H9 (cell line): ENCODE measurements around the gene TGFB3. TPM values are rescaled to one million over a fixed set of nuclear protein-coding genes. Genes with fewer than 3 reads are reported as not detected.

Experiments
- DNase-seq: peaks from one replicate; pipeline ENCODE4 v3.0.0-alpha.2; 2017
- H2AFZ ChIP-seq: one replicate; pipeline ENCODE4 v1.6.1; 2013; ENCODE audit warnings: mild to moderate bottlenecking, low read length, control low read depth, moderate library complexity
- H2AK5ac ChIP-seq: 2 replicates; pipeline ENCODE4 v1.6.1; 2013; ENCODE audit warnings: low read length, control low read depth, mixed read lengths; ENCODE audit not compliant: insufficient read length
- H2BK120ac ChIP-seq: one replicate; pipeline ENCODE4 v1.6.1; 2013; ENCODE audit warnings: low read depth, mild to moderate bottlenecking, low read length, control low read depth, inconsistent platforms; ENCODE audit not compliant: poor library complexity, severe bottlenecking
- H2BK12ac ChIP-seq: 2 replicates; pipeline ENCODE4 v1.6.1; 2013; ENCODE audit warnings: low read length, control low read depth, mixed read lengths, low read depth; ENCODE audit not compliant: insufficient read length
- H2BK15ac ChIP-seq: 2 replicates; pipeline ENCODE4 v1.6.1; 2013; ENCODE audit warnings: low read depth, low read length, control low read depth
- H2BK20ac ChIP-seq: one replicate; pipeline ENCODE4 v1.6.1; 2013; ENCODE audit warnings: low read depth, mild to moderate bottlenecking, low read length, control low read depth, inconsistent platforms; ENCODE audit not compliant: poor library complexity, severe bottlenecking
- H2BK5ac ChIP-seq: 2 replicates; pipeline ENCODE4 v1.6.1; 2013; ENCODE audit warnings: low read length, control low read depth, mixed read lengths; ENCODE audit not compliant: insufficient read length
- H3K14ac ChIP-seq: 2 replicates; pipeline ENCODE4 v1.6.1; 2013; ENCODE audit warnings: low read length, control low read depth; ENCODE audit not compliant: insufficient read depth
- H3K18ac ChIP-seq: 2 replicates; pipeline ENCODE4 v1.6.1; 2013; ENCODE audit warnings: low read depth, mild to moderate bottlenecking, mixed read lengths, low read length, control low read depth; ENCODE audit not compliant: insufficient read length
- H3K23ac ChIP-seq: 2 replicates; pipeline ENCODE4 v1.6.1; 2013; ENCODE audit warnings: low read length, control low read depth, mixed read lengths, low read depth; ENCODE audit not compliant: insufficient read length
- H3K23me2 ChIP-seq: 2 replicates; pipeline ENCODE4 v1.6.1; 2013; ENCODE audit warnings: low read depth, mild to moderate bottlenecking, mixed read lengths, low read length, control low read depth; ENCODE audit not compliant: insufficient read length, poor library complexity, severe bottlenecking
- H3K27ac ChIP-seq: 2 replicates; pipeline ENCODE4 v1.5.1; 2013; ENCODE audit warnings: low read length, control low read depth, mixed read lengths, low read depth; ENCODE audit not compliant: insufficient read length
- H3K27me3 ChIP-seq: 2 replicates; pipeline ENCODE4 v1.6.1; 2013; ENCODE audit warnings: low read length, control low read depth, inconsistent platforms; ENCODE audit not compliant: insufficient read depth
- H3K4ac ChIP-seq: 2 replicates; pipeline ENCODE4 v1.6.1; 2013; ENCODE audit warnings: low read depth, mild to moderate bottlenecking, control low read depth, inconsistent platforms, low read length, moderate library complexity
- H3K4me1 ChIP-seq: 2 replicates; pipeline ENCODE4 v1.6.1; 2013; ENCODE audit warnings: low read length, control low read depth, inconsistent platforms; ENCODE audit not compliant: insufficient read depth
- H3K4me2 ChIP-seq: 2 replicates; pipeline ENCODE4 v1.6.1; 2013; ENCODE audit warnings: low read length, control low read depth, mixed read lengths; ENCODE audit not compliant: insufficient read length, insufficient read depth
- H3K56ac ChIP-seq: 2 replicates; pipeline ENCODE4 v1.6.1; 2013; ENCODE audit warnings: low read depth, mild to moderate bottlenecking, mixed read lengths, low read length, control low read depth; ENCODE audit not compliant: insufficient read length
- H3K79me1 ChIP-seq: 2 replicates; pipeline ENCODE4 v1.6.1; 2013; ENCODE audit warnings: low read depth, mild to moderate bottlenecking, moderate library complexity, low read length, control low read depth, inconsistent platforms; ENCODE audit not compliant: insufficient read depth, poor library complexity, severe bottlenecking
- H3K79me2 ChIP-seq: 2 replicates; pipeline ENCODE4 v1.6.1; 2013; ENCODE audit warnings: low read length, control low read depth, inconsistent platforms; ENCODE audit not compliant: insufficient read depth
- H3K9ac ChIP-seq: 2 replicates; pipeline ENCODE4 v1.6.1; 2013; ENCODE audit warnings: low read length, control low read depth, mixed read lengths; ENCODE audit not compliant: insufficient read length; ENCODE audit errors: extremely low read depth
- H3K9me3 ChIP-seq: one replicate; pipeline ENCODE4 v1.6.1; 2013; ENCODE audit warnings: low read depth, low read length, inconsistent platforms; ENCODE audit not compliant: control insufficient read depth
- H3T11ph ChIP-seq: one replicate; pipeline ENCODE4 v1.6.1; 2013; ENCODE audit warnings: mild to moderate bottlenecking, low read length, control low read depth, inconsistent platforms
- H4K20me1 ChIP-seq: one replicate; pipeline ENCODE4 v1.6.1; 2013; ENCODE audit not compliant: control insufficient read depth, insufficient read length, insufficient read depth
- H4K5ac ChIP-seq: 2 replicates; pipeline ENCODE4 v1.6.1; 2013; ENCODE audit warnings: low read depth, mild to moderate bottlenecking, mixed read lengths, low read length, control low read depth; ENCODE audit not compliant: insufficient read length
- H4K8ac ChIP-seq: replicated peaks from 2 replicates; pipeline ENCODE4 v1.6.1; 2013; ENCODE audit warnings: low read length, control low read depth, mixed read lengths, low read depth; ENCODE audit not compliant: insufficient read length
- H4K91ac ChIP-seq: 2 replicates; pipeline ENCODE4 v1.6.1; 2013; ENCODE audit warnings: low read depth, mild to moderate bottlenecking, moderate library complexity, mixed read lengths, low read length, control low read depth; ENCODE audit not compliant: insufficient read length
- H3K27ac Mint-ChIP-seq, 3 experiments: 2 replicates in 2 of 3; 3 replicates in 1 of 3; pipeline ENCODE4 v1.8.0; 2020 to 2021; ENCODE audit warnings: mixed read lengths in 3 of 3, mild to moderate bottlenecking in 1 of 3, moderate library complexity in 1 of 3
- H3K27me3 Mint-ChIP-seq: 2 replicates; pipeline ENCODE4 v1.8.0; 2021; ENCODE audit warnings: low read depth, mild to moderate bottlenecking, moderate library complexity, mixed read lengths
- H3K36me3 Mint-ChIP-seq, 3 experiments: 2 replicates in 2 of 3; 3 replicates in 1 of 3; pipeline ENCODE4 v1.8.0; 2020 to 2021; ENCODE audit warnings: low read depth in 3 of 3, mixed read lengths in 3 of 3; ENCODE audit not compliant: insufficient read depth in 1 of 3
- H3K4me1 Mint-ChIP-seq, 2 experiments: 2 replicates each; pipeline ENCODE4 v1.8.0; 2020; ENCODE audit warnings: mixed read lengths in 2 of 2
- H3K4me3 Mint-ChIP-seq, 2 experiments: 2 replicates in 1 of 2; 3 replicates in 1 of 2; pipeline ENCODE4 v1.8.0; 2020 to 2021; ENCODE audit warnings: mild to moderate bottlenecking in 2 of 2, mixed read lengths in 2 of 2, moderate library complexity in 1 of 2
- H3K9me3 Mint-ChIP-seq, 2 experiments: 2 replicates in 1 of 2; 3 replicates in 1 of 2; pipeline ENCODE4 v1.8.0; 2020; ENCODE audit warnings: mild to moderate bottlenecking in 2 of 2, mixed read lengths in 2 of 2, moderate library complexity in 1 of 2
- WGBS: extraction: QIAGEN DNeasy Blood & Tissue Kit; methylation state at CpG from one replicate; pipeline ENCODE4 v1.1.7; 2013; ENCODE audit warnings: missing lambda C conversion rate, low lambda C conversion rate, mixed read lengths; ENCODE audit not compliant: insufficient read length; ENCODE audit errors: extremely low coverage; 5-methylcytosine and 5-hydroxymethylcytosine counted together
- total RNA-seq: library from RNA; stranded (reverse); gene quantifications from 2 replicates; pipeline ENCODE4 v1.2.1, GENCODE V29; 2021
- TF ChIP-seq, protein P1 (sequence below): fragments of 200-600 bp; sonication (generic); conservative IDR thresholded peaks from 3 replicates; pipeline ENCODE4 v1.8.0; 2021; ENCODE audit warnings: antibody characterized with exemption, mild to moderate bottlenecking

Gene TGFB3
- total RNA-seq, 1 experiment from 2014 or later: 0.37 TPM

DNA sequence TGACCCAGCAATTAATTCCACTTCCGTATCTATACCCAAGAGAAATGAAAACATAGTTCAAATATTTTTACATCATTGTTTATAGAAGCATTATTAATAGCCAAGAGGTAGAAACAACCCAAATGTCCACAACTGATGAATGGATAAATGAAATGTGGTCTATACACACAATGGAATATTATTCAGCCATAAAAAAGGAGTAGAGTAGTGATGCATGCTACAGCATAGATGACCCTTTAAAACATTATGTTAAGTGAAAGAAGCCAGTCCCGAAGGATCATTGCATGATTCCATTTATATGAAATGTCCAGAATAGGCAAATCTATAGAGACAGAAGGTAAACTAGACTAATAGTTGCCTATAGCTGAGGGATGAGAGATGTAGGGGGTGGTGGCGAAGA lies 29.3 kb downstream of the TGFB3 start:
- no peak for DNase-seq
- Histone ChIP-seq H3T11ph (no peak overlapping the region), H3K79me2 (no peaks in the 10 kb centered on the region), H2AFZ (no peak overlapping the region), H3K56ac (no peak overlapping the region), H3K9ac (no peak overlapping the region), H3K23me2 (no peaks in the 10 kb centered on the region), H3K79me1 (no peaks in the 10 kb centered on the region), H3K23ac (no peak overlapping the region), H4K91ac (no peak overlapping the region), H2BK15ac (no peak overlapping the region), H2BK20ac (no peak overlapping the region), H3K4ac (no peak overlapping the region), H3K4me1 (no peaks in the 10 kb centered on the region), H3K9me3 (no peaks in the 10 kb centered on the region), H2BK12ac (no peak overlapping the region), H3K18ac (no peak overlapping the region), H3K27ac (no peak overlapping the region), H3K14ac (no peak overlapping the region), H4K20me1 (no peaks in the 10 kb centered on the region), H3K27me3 (no peaks in the 10 kb centered on the region), H2BK5ac (no peak overlapping the region), H3K4me2 (no peak overlapping the region), H2AK5ac (no peak overlapping the region), H4K8ac (no peak overlapping the region), H4K5ac (no peak overlapping the region), H2BK120ac (no peak overlapping the region)
- Mint-ChIP-seq H3K4me3 (no peak overlapping the region), H3K27me3 (no peaks in the 10 kb centered on the region), H3K4me1 (peaks cover 1 to 2% of the 10 kb centered on the region in 2 experiments), H3K9me3 (no peaks in the 10 kb centered on the region), H3K27ac (no peak overlapping the region), H3K36me3 (peaks cover 6 to 10% (median 7%) of the 10 kb centered on the region in 3 experiments; a peak in 5 of 7 replicates)
- WGBS: no CpG with 5 or more reads among the region's 3 CpGs
- TF ChIP-seq, protein P1, sequence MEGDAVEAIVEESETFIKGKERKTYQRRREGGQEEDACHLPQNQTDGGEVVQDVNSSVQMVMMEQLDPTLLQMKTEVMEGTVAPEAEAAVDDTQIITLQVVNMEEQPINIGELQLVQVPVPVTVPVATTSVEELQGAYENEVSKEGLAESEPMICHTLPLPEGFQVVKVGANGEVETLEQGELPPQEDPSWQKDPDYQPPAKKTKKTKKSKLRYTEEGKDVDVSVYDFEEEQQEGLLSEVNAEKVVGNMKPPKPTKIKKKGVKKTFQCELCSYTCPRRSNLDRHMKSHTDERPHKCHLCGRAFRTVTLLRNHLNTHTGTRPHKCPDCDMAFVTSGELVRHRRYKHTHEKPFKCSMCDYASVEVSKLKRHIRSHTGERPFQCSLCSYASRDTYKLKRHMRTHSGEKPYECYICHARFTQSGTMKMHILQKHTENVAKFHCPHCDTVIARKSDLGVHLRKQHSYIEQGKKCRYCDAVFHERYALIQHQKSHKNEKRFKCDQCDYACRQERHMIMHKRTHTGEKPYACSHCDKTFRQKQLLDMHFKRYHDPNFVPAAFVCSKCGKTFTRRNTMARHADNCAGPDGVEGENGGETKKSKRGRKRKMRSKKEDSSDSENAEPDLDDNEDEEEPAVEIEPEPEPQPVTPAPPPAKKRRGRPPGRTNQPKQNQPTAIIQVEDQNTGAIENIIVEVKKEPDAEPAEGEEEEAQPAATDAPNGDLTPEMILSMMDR: no peak
